ENCODE measurements around the gene WNT11.

The WNT11 gene

DNA sequence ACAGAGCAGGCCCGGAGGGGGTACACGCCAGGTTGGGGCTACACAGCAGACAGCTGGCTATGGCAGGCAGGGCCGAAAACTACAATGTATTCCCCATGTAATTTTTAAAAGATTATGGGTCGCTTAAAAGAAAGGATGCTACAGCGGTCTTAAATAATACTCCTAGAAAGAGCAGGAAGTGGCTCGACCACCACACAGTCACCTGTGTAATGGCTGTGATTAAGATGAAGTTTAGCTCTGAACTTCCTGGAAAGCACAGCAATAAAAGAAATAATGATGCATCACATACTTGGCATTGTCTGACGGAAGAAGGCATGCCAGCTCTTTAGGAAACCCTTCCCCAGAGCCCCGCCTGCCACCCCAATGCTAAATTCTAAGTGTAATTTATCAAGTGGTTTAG, 32.6 kb downstream of the WNT11 start:
- DNase-seq (ENCODE audit: low read depth): no peak

- DNase-seq (ENCODE audit: low read depth): no peak
Measured at GRCh38 chr11:76172583-76172982, 33.7 kb downstream of the WNT11 start.

- no peak for DNase-seq (ENCODE audit: low read depth)
Measured at GRCh38 chr11:76170468-76170867, 35.8 kb downstream of the WNT11 start.

DNA sequence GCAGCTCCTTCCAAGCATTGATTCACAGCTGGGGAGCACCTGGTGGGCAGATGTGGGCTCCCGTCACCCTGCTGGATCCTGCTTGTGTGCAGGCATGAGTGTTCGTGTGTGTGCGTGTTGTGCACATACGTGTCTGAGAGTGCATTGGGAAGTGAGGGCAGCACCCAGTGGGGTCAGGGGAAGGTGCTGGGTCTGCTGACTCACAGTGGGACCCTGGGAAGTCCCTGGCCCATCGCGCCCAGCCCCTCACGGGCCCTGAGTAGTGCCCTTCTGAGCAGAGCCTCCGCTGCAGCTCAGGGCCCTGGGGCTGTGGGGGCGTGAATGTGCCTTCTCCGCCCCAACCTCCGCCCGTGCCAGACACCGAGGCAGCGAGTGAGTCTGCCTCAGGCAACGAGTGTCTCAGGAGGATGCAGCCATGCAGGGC, 36.8 kb downstream of the WNT11 start:
- DNase-seq (ENCODE audit: low read depth): no peak

DNA sequence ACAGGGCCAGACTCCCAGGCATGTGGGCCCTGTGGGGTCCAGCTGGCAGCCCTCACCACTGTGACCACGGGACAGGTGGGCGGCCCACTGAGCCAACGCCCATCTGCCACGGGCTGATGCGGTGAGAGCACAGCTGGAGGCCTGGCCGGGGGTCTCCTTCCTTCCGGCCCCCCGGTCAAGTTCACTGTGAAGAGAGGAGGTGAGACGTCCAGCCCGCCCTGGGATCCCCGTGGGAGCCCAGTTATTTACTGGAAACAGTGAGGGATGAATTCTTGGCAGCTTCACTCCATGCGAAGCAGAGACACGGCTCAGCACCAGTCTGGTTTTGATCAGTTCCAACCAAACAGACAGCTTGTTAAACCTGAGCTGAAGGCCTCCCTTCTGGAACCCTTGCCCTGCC, 38.7 kb downstream of the WNT11 start:
- no peak for DNase-seq (ENCODE audit: low read depth)

- no peak for DNase-seq (ENCODE audit: low read depth)
Measured at GRCh38 chr11:76166314-76166713, 40.0 kb downstream of the WNT11 start.

DNA sequence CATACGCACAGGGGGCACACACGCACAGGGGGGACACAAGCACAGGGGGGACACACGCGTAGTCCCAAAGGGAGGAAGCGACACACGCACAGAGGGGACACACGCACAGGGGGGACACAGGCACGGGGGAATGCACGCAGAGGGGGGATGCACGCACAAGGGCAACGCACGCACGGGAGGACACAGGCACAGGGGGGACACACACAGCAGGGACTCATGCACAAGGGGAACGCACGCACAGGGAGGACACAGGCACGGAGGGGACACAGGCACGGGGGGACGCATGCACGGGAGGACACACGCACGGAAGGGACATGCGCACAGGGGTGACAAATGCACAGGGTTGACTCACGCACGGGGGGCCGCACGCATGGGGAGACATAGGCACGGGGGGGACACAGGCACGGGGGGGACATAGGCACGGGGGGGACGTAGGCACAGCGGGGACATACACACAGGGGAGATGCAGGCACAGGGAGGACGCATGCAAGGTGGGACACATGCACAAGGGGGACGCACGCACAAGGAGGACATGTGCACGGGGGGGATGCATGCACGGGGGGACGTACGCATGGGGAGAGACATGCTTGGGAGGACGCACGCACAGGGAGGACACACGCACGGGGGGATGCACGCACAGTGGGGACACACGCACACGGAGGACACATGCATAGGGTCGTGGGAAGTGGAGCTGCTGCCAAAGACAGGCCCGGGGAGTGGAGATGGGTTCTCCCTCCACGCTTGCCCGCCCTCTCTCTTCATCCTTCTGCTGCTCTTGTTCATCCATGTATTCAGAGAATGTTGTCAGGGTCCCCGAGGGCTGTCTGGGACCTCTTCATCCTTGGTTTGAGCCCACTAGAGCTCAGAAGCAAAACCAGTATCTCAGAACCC, 41.2 kb downstream of the WNT11 start:
- no peak for DNase-seq (ENCODE audit: low read depth)

DNA sequence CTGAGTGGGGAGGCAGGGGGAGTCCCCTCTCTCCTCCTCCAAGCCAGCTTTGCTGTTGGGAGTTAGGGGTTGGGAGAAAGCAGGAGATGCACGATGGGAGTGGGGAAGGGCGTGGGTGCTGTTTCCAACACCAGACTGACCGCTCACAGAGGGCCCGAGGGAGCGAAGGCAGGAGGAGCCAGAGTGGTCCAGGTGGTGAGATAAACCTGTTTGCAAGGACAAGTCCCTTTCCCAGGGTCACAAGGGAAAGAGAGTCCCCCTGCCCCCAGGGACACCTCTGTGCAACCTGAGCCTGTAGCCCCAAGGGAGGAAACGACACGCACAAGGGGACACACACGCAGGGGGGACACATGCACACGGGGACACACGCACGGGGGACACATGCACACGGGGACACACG, 42.2 kb downstream of the WNT11 start:
- DNase-seq (ENCODE audit: low read depth): no peak

GRCh38 chr11:76163289-76163880, 42.9 kb downstream of the WNT11 start:
- no peak for DNase-seq (ENCODE audit: low read depth)

- DNase-seq (ENCODE audit: low read depth): no peak
Measured at GRCh38 chr11:76162336-76163288, 43.7 kb downstream of the WNT11 start.

- no peak for DNase-seq (ENCODE audit: low read depth)
Measured at GRCh38 chr11:76161261-76161961, 44.9 kb downstream of the WNT11 start.

- DNase-seq (ENCODE audit: low read depth): no peak
Measured at GRCh38 chr11:76160856-76161255, 45.4 kb downstream of the WNT11 start.

GRCh38 chr11:76159983-76160661, 46.2 kb downstream of the WNT11 start:
- no peak for DNase-seq (ENCODE audit: low read depth)

- DNase-seq (ENCODE audit: low read depth): no peak
Measured at GRCh38 chr11:76159303-76159937, 46.9 kb downstream of the WNT11 start.

- no peak for DNase-seq (ENCODE audit: low read depth)
Measured at GRCh38 chr11:76158394-76159302, 47.7 kb downstream of the WNT11 start.

DNA sequence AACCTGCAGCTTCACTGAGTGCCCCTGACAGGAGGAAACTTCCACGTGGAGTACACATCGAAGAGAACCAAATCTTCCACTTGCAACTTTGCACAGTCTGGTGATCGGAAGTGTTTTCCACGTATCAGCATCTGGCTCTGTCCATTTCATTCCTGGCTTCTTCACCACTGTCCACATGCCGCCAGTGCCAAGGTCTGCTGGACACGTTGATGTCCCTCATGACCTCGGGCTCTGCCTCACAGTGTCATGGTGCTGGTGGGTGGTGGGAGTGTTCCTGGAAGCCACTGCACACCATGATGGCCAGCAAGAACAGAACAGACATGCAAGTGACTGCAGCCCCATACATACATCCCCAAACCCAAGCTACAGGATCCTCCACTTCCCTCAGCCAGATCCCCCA, 48.4 kb downstream of the WNT11 start:
- DNase-seq (ENCODE audit: low read depth): no peak

- no peak for DNase-seq (ENCODE audit: low read depth)
Measured at GRCh38 chr11:76156971-76157427, 49.3 kb downstream of the WNT11 start.

- no peak for DNase-seq (ENCODE audit: low read depth)
Measured at GRCh38 chr11:76155500-76156227, 50.6 kb downstream of the WNT11 start.

- no peak for DNase-seq (ENCODE audit: low read depth)
Measured at GRCh38 chr11:76153571-76153923, 52.8 kb downstream of the WNT11 start.

Data from HS-27A (cell line).